Small intestine (tissue), 7 donors: Measurements from ENCODE around the gene BMF. TPM values are rescaled to one million over a fixed set of nuclear protein-coding genes. Genes with fewer than 3 reads are reported as not detected.

Source experiments
- DNase-seq, 2 donors: peaks; one replicate each; pipeline versions ENCODE4 v3.0.0 to v3.0.0-alpha.2; 2013
- FAIRE-seq: peaks from 2 replicates; lab custom pipeline; 2012; peaks lifted over from hg19 to GRCh38; lab: Jason Lieb, UNC
- H3K27ac ChIP-seq, 3 donors: one replicate each; pipeline ENCODE4 v1.5.1; 2013; ENCODE audit warnings: low read length in 2 of 3, mild to moderate bottlenecking in 2 of 3, control low read depth in 1 of 3, inconsistent platforms in 1 of 3, low read depth in 1 of 3, moderate library complexity in 1 of 3
- H3K27me3 ChIP-seq, 3 donors: one replicate each; pipeline ENCODE4 v1.6.1; 2013; ENCODE audit warnings: low read length in 3 of 3, inconsistent platforms in 1 of 3; ENCODE audit not compliant: control insufficient read depth in 3 of 3, insufficient read depth in 3 of 3
- H3K36me3 ChIP-seq, 3 donors: one replicate each; pipeline ENCODE4 v1.6.1; 2013; ENCODE audit warnings: low read length in 3 of 3, inconsistent platforms in 1 of 3, low read depth in 1 of 3, mild to moderate bottlenecking in 1 of 3, moderate library complexity in 1 of 3; ENCODE audit not compliant: control insufficient read depth in 3 of 3, insufficient read depth in 2 of 3
- H3K4me1 ChIP-seq, 3 donors: one replicate each; pipeline ENCODE4 v1.6.1; 2013; ENCODE audit warnings: low read length in 2 of 3, inconsistent platforms in 1 of 3, low read depth in 1 of 3, mild to moderate bottlenecking in 1 of 3, moderate library complexity in 1 of 3; ENCODE audit not compliant: control insufficient read depth in 3 of 3, insufficient read depth in 2 of 3
- H3K4me3 ChIP-seq, 3 donors: one replicate each; pipeline ENCODE4 v1.5.1; 2013; ENCODE audit warnings: low read length in 3 of 3, control low read depth in 1 of 3, inconsistent platforms in 1 of 3, low read depth in 1 of 3, mild to moderate bottlenecking in 1 of 3, moderate library complexity in 1 of 3
- H3K9me3 ChIP-seq, 2 donors: one replicate each; pipeline ENCODE4 v1.6.1; 2013; ENCODE audit warnings: low read depth in 1 of 2, low read length in 1 of 2; ENCODE audit not compliant: control insufficient read depth in 2 of 2, insufficient read depth in 1 of 2
- WGBS, 3 donors: extraction: QIAGEN DNeasy Blood & Tissue Kit; methylation state at CpG; one replicate each; pipeline ENCODE4 v1.1.7; 2013; 5-methylcytosine and 5-hydroxymethylcytosine counted together
- polyA plus RNA-seq, 4 donors: library from polyadenylated mRNA; stranded (reverse) in 3 of 4; unstranded in 1 of 4; fragments of 200-250 nt in 3 of 4; fragments of 120-200 nt in 1 of 4; gene quantifications; one replicate each; pipeline versions ENCODE4 v1.2.1 to v1.2.3, GENCODE V29; 2013
- donor health status: healthy with polysubstance abuse.
- donor health status: control.
- donor health status: control.
- donor health status: Bipolar disorder and iron deficiency.
- donor health status: healthy.

The BMF gene
- polyA plus RNA-seq, 4 donors, result 4.4 to 19.2 (median 14.0) TPM

GRCh38 chr15:40111888-40112287 lies 3.2 kb upstream of the BMF start:
- H3K27ac ChIP-seq, result no peak overlapping the region
- peaks cover 0 to 19% (median 5%) of the 10 kb centered on the region in 3 donors for H3K4me1 ChIP-seq
- no peaks in the 10 kb centered on the region for H3K36me3 ChIP-seq
- DNase-seq (no peak), FAIRE-seq (no peak)
- 83 to 89% (median 84%) methylated on average over 2 of the region's 2 CpGs for WGBS, 3 donors
- H3K9me3 ChIP-seq, result no peaks in the 10 kb centered on the region
- H3K27me3 ChIP-seq, result no peaks in the 10 kb centered on the region
- no peak overlapping the region for H3K4me3 ChIP-seq

- peaks cover under 1 to 28% (median 13%) of the 10 kb centered on the region in 3 donors for H3K4me1 ChIP-seq
- no peak for FAIRE-seq
- H3K36me3 ChIP-seq, result peaks cover 0 to 2% (median 0%) of the 10 kb centered on the region in 3 donors
- no peaks in the 10 kb centered on the region for H3K9me3 ChIP-seq
- no peak overlapping the region for H3K4me3 ChIP-seq
- H3K27me3 ChIP-seq, result no peaks in the 10 kb centered on the region
- no peak overlapping the region for H3K27ac ChIP-seq
- DNase-seq, result no peak
- 84 to 95% (median 91%) methylated on average over 9 of the region's 9 CpGs for WGBS, 3 donors
Measured at GRCh38 chr15:40110866-40111550, 2.3 kb upstream of the BMF start.

GRCh38 chr15:40108061-40108854 lies 421 bp downstream of the BMF start:
- Histone ChIP-seq H3K4me3 (peak overlapping the region; percentile 70 to 77 (median 76)), H3K27ac (peak overlapping the region; percentile 73 to 89 (median 88)), H3K9me3 (no peaks in the 10 kb centered on the region), H3K36me3 (peaks cover 0 to 20% (median 0%) of the 10 kb centered on the region in 3 donors), H3K4me1 (peaks cover 10 to 53% (median 23%) of the 10 kb centered on the region in 3 donors), H3K27me3 (no peaks in the 10 kb centered on the region)
- DNase-seq, result peak; percentile 23 to 63
- WGBS, 3 donors, result 1 to 4% (median 2%) methylated on average over 42 to 47 of the region's 47 CpGs
- FAIRE-seq, result no peak

GRCh38 chr15:40106203-40107161 lies 2.2 kb downstream of the BMF start:
- peak overlapping the region; percentile 73 to 91 (median 89) for H3K27ac ChIP-seq
- H3K9me3 ChIP-seq, result no peaks in the 10 kb centered on the region
- H3K36me3 ChIP-seq, result peaks cover 0 to 30% (median 0%) of the 10 kb centered on the region in 3 donors
- H3K27me3 ChIP-seq, result no peaks in the 10 kb centered on the region
- DNase-seq, result peak; percentile 89
- no peak for FAIRE-seq
- H3K4me3 ChIP-seq, result peak overlapping the region in 1 of 3 donors; percentile 13
- peaks cover 21 to 69% (median 23%) of the 10 kb centered on the region in 3 donors for H3K4me1 ChIP-seq
- 15 to 46% (median 20%) methylated on average over 8 of the region's 8 CpGs for WGBS, 3 donors

- WGBS, 3 donors, result 55 to 66% (median 65%) methylated on average over 9 of the region's 9 CpGs
- no peak for DNase-seq
- Histone ChIP-seq H3K9me3 (no peaks in the 10 kb centered on the region), H3K4me1 (peaks cover 23 to 77% (median 28%) of the 10 kb centered on the region in 3 donors), H3K4me3 (no peak overlapping the region), H3K36me3 (peaks cover 0 to 34% (median 0%) of the 10 kb centered on the region in 3 donors), H3K27ac (peak overlapping the region; percentile 73 to 91 (median 89)), H3K27me3 (no peaks in the 10 kb centered on the region)
- FAIRE-seq, result no peak
Measured at GRCh38 chr15:40105517-40106202, 3.0 kb downstream of the BMF start.

- no peaks in the 10 kb centered on the region for H3K9me3 ChIP-seq
- 2 to 5% (median 2%) methylated on average over 16 of the region's 16 CpGs for WGBS, 3 donors
- H3K4me1 ChIP-seq, result peaks cover 29 to 84% (median 33%) of the 10 kb centered on the region in 3 donors
- H3K27me3 ChIP-seq, result no peaks in the 10 kb centered on the region
- H3K4me3 ChIP-seq, result no peak overlapping the region
- H3K36me3 ChIP-seq, result peaks cover 0 to 40% (median 0%) of the 10 kb centered on the region in 3 donors
- DNase-seq, result peak; percentile 85 to 93
- no peak for FAIRE-seq
- peak overlapping the region; percentile 73 to 91 (median 89) for H3K27ac ChIP-seq
Measured at GRCh38 chr15:40104865-40105516, 3.7 kb downstream of the BMF start.

- peaks cover 30 to 88% (median 36%) of the 10 kb centered on the region in 3 donors for H3K4me1 ChIP-seq
- 36 to 47% (median 42%) methylated on average over 8 of the region's 8 CpGs for WGBS, 3 donors
- FAIRE-seq (no peak), DNase-seq (no peak)
- H3K4me3 ChIP-seq, result no peak overlapping the region
- H3K36me3 ChIP-seq, result peaks cover 0 to 41% (median 0%) of the 10 kb centered on the region in 3 donors
- H3K27me3 ChIP-seq, result no peaks in the 10 kb centered on the region
- H3K27ac ChIP-seq, result peak overlapping the region in 2 of 3 donors; percentile 15 to 89
- no peaks in the 10 kb centered on the region for H3K9me3 ChIP-seq
Measured at GRCh38 chr15:40104296-40104864, 4.3 kb downstream of the BMF start.
